Measurements from ENCODE around the gene TWIST2.

The TWIST2 gene

GRCh38 chr2:238956676-238957075 is 108.8 kb downstream of the TWIST2 start:
- Histone ChIP-seq H3K9me2 (replicated peaks; ENCODE audit: insufficient read depth, low read length) (no peaks in the 10 kb centered on the region), H3K9ac (ENCODE audit: low read length) (no peak overlapping the region), H3K27me3 (replicated peaks; ENCODE audit: insufficient read depth, low read length) (no peaks in the 10 kb centered on the region), H4K20me1 (ENCODE audit: insufficient read depth, low read length) (no peaks in the 10 kb centered on the region), H3K36me3 (replicated peaks; ENCODE audit: insufficient read depth, low read length) (no peaks in the 10 kb centered on the region), H3K4me2 (ENCODE audit: low read depth, low read length) (no peak overlapping the region), H3F3A (ENCODE audit: insufficient read depth, low read length) (no peaks in the 10 kb centered on the region), H3K79me2 (ENCODE audit: low read length) (no peaks in the 10 kb centered on the region), H3K4me3 (ENCODE audit: low read length) (no peak overlapping the region), H3K9me3 (replicated peaks; ENCODE audit: insufficient read depth, low read length) (no peaks in the 10 kb centered on the region), H3K27ac (ENCODE audit: low read length) (no peak overlapping the region), H2AFZ (ENCODE audit: low read length) (no peak overlapping the region), H3K4me1 (ENCODE audit: low read length) (no peaks in the 10 kb centered on the region)
- DNase-seq, result no peak
- no peak for TF ChIP-seq EZH2phosphoT487 (IDR thresholded peaks at IDR 0.05; ENCODE audit: low read length)
- TF ChIP-seq CTCF (IDR thresholded peaks at IDR 0.05; ENCODE audit: low read length), result no peak
- TF ChIP-seq EZH2 (optimal IDR thresholded peaks at IDR 0.05; ENCODE audit: low read depth, low read length), result no peak
